Parathyroid adenoma (tissue), 2 donors: ENCODE measurements around the gene COL5A2.

Experiments used
- H2AFZ ChIP-seq: fragments of 300-600 bp; sonication (generic); one replicate; pipeline ENCODE4 v1.7.0; 2017; ENCODE audit warnings: antibody characterized with exemption, mild to moderate bottlenecking
- H3K27ac ChIP-seq: fragments of 300-600 bp; sonication (generic); one replicate; pipeline ENCODE4 v1.7.0; 2017
- H3K27me3 ChIP-seq: fragments of 300-600 bp; sonication (generic); one replicate; pipeline ENCODE4 v1.7.0; 2017; ENCODE audit warnings: low read length; ENCODE audit not compliant: control insufficient read depth, insufficient read depth
- H3K36me3 ChIP-seq: fragments of 300-600 bp; sonication (generic); one replicate; pipeline ENCODE4 v1.7.0; 2017; ENCODE audit warnings: low read length; ENCODE audit not compliant: control insufficient read depth, insufficient read depth
- H3K4me1 ChIP-seq: fragments of 300-600 bp; sonication (generic); one replicate; pipeline ENCODE4 v1.7.0; 2017; ENCODE audit warnings: control low read depth
- H3K4me2 ChIP-seq: fragments of 300-600 bp; sonication (generic); one replicate; pipeline ENCODE4 v1.7.0; 2017; ENCODE audit warnings: low read length
- H3K4me3 ChIP-seq: fragments of 300-600 bp; sonication (generic); one replicate; pipeline ENCODE4 v1.7.0; 2017; ENCODE audit warnings: low read depth, low read length
- H3K79me2 ChIP-seq: fragments of 300-600 bp; sonication (generic); one replicate; pipeline ENCODE4 v1.7.0; 2017; ENCODE audit warnings: control low read depth
- H3K9ac ChIP-seq: fragments of 300-600 bp; sonication (generic); one replicate; pipeline ENCODE4 v1.7.0; 2017; ENCODE audit warnings: mild to moderate bottlenecking
- H3K9me3 ChIP-seq: fragments of 300-600 bp; sonication (generic); one replicate; pipeline ENCODE4 v1.7.0; 2017; ENCODE audit warnings: low read length; ENCODE audit not compliant: control insufficient read depth
- TF ChIP-seq, protein P1 (sequence below): fragments of 300-600 bp; sonication (generic); IDR thresholded peaks from one replicate; pipeline ENCODE4 v1.7.0; 2017; ENCODE audit warnings: antibody characterized with exemption, mild to moderate bottlenecking
- donor health status: primary hyperparathyroidism.

COL5A2 gene

GRCh38 chr2:189000221-189000620 lies 179.3 kb downstream of the COL5A2 start:
- no peak overlapping the region for H3K27ac ChIP-seq
- H3K79me2 ChIP-seq: no peaks in the 10 kb centered on the region
- no peak overlapping the region for H3K9ac ChIP-seq
- H3K36me3 ChIP-seq: no peaks in the 10 kb centered on the region
- H3K27me3 ChIP-seq: no peaks in the 10 kb centered on the region
- no peak overlapping the region for H3K4me3 ChIP-seq
- no peaks in the 10 kb centered on the region for H3K9me3 ChIP-seq
- H2AFZ ChIP-seq: no peak overlapping the region
- TF ChIP-seq, protein P1, sequence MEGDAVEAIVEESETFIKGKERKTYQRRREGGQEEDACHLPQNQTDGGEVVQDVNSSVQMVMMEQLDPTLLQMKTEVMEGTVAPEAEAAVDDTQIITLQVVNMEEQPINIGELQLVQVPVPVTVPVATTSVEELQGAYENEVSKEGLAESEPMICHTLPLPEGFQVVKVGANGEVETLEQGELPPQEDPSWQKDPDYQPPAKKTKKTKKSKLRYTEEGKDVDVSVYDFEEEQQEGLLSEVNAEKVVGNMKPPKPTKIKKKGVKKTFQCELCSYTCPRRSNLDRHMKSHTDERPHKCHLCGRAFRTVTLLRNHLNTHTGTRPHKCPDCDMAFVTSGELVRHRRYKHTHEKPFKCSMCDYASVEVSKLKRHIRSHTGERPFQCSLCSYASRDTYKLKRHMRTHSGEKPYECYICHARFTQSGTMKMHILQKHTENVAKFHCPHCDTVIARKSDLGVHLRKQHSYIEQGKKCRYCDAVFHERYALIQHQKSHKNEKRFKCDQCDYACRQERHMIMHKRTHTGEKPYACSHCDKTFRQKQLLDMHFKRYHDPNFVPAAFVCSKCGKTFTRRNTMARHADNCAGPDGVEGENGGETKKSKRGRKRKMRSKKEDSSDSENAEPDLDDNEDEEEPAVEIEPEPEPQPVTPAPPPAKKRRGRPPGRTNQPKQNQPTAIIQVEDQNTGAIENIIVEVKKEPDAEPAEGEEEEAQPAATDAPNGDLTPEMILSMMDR: no peak
- no peaks in the 10 kb centered on the region for H3K4me1 ChIP-seq
- no peak overlapping the region for H3K4me2 ChIP-seq

- no peaks in the 10 kb centered on the region for H3K27me3 ChIP-seq
- no peaks in the 10 kb centered on the region for H3K36me3 ChIP-seq
These were observed 182.3 kb downstream of the COL5A2 start for GRCh38 chr2:188997263-188997662.

DNA sequence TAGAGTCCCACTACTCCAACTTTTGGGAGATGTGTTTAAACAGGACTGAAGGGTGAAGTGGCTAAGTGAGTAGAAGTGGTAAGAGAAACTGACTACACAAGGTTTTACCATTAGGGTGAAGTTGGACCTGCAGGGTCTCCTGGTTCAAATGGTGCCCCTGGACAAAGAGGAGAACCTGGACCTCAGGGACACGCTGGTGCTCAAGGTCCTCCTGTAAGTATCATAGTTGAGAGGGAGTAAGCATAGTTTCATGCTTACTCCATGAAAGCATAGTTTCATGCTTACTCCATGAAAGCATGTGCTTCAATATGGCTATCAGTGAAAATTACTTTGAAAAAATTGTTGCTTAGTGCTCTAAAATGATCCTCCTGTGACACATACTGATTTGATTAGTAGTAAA lies 186.3 kb downstream of the COL5A2 start:
- Histone ChIP-seq H3K9ac (no peak overlapping the region), H2AFZ (no peak overlapping the region), H3K36me3 (no peaks in the 10 kb centered on the region), H3K27me3 (no peaks in the 10 kb centered on the region), H3K4me2 (no peak overlapping the region), H3K9me3 (no peaks in the 10 kb centered on the region), H3K27ac (no peak overlapping the region), H3K4me3 (no peak overlapping the region), H3K79me2 (no peaks in the 10 kb centered on the region), H3K4me1 (no peaks in the 10 kb centered on the region)
- TF ChIP-seq, protein P1: no peak

More at GRCh38 chr2:188997263-188997662, 182.3 kb downstream of the COL5A2 start:
- no peak overlapping the region for H2AFZ ChIP-seq
- no peaks in the 10 kb centered on the region for H3K79me2 ChIP-seq
- H3K9me3 ChIP-seq: no peaks in the 10 kb centered on the region
- no peak overlapping the region for H3K27ac ChIP-seq
- H3K4me1 ChIP-seq: no peaks in the 10 kb centered on the region
- TF ChIP-seq, protein P1: no peak
- no peak overlapping the region for H3K4me3 ChIP-seq
- no peak overlapping the region for H3K9ac ChIP-seq
- no peak overlapping the region for H3K4me2 ChIP-seq

DNA sequence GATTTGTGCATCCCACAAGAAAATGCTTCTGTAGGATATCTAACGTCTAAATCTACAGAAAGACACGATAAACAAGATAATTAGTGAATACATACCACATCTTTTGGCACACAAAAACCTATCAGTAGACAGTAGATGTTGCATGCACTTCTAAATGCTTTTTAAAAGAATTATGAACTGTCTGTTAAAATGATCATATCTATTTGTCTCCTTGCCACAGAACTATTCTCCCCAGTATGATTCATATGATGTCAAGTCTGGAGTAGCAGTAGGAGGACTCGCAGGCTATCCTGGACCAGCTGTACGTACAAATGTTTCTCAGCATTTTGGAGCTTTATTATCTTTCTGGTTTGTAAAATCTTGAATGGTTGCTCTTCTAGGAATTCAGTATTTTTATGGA lies 192.7 kb downstream of the COL5A2 start:
- TF ChIP-seq, protein P1: no peak
- Histone ChIP-seq H3K9ac (no peak overlapping the region), H3K79me2 (no peaks in the 10 kb centered on the region), H3K9me3 (no peaks in the 10 kb centered on the region), H3K4me1 (no peaks in the 10 kb centered on the region), H3K36me3 (no peaks in the 10 kb centered on the region), H3K4me2 (no peak overlapping the region), H3K4me3 (no peak overlapping the region), H3K27me3 (no peaks in the 10 kb centered on the region), H3K27ac (no peak overlapping the region), H2AFZ (no peak overlapping the region)

DNA sequence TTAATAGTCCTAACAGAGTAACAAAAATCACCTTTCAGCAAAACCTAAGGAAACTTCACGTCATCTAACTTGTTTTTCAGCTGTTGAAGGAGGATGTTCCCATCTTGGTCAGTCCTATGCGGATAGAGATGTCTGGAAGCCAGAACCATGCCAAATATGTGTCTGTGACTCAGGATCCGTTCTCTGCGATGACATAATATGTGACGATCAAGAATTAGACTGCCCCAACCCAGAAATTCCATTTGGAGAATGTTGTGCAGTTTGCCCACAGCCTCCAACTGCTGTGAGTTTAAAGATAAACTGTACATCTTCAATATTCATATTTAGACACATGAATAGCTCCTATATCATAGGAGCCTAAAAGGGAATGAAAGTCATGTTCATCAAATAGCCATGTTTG lies 194.9 kb downstream of the COL5A2 start:
- TF ChIP-seq, protein P1: no peak
- Histone ChIP-seq H3K4me3 (no peak overlapping the region), H3K27me3 (no peaks in the 10 kb centered on the region), H3K4me2 (no peak overlapping the region), H3K27ac (no peak overlapping the region), H3K9me3 (no peaks in the 10 kb centered on the region), H2AFZ (no peak overlapping the region), H3K4me1 (no peaks in the 10 kb centered on the region), H3K36me3 (no peaks in the 10 kb centered on the region), H3K79me2 (no peaks in the 10 kb centered on the region), H3K9ac (no peak overlapping the region)
